HTR-8/SVneo (cell line): ENCODE results near the gene COL7A1.

Experiments used
- DNase-seq: peaks from one replicate; pipeline ENCODE4 v3.0.0; 2011; ENCODE audit warnings: low spot score, mixed read lengths; ENCODE audit not compliant: insufficient read length
- FAIRE-seq: peaks from 2 replicates; lab custom pipeline; 2011; peaks lifted over from hg19 to GRCh38; lab: Jason Lieb, UNC

The COL7A1 gene

DNA sequence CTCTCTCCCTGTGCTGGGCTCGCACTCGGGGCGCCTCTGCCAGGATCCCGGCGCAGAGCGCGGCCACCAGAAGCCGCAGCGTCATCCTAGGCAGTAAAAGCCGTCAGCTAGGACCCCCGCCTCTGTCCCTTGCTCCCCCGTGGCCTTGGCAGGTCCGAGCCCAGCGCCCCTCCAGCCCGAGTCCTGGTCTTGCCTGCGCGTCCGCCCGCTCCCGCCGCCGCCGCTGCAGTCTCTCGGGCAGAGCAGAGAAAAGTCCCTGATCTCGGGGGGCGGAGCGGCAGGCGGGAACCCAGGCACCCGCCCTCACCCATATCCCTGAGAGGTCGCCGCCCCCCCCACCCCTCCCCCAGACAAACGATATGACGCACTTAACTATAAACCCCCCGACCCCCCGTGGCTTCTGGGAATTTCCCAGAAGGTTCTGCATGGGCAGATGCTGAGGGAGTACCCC is at the start of gene COL7A1:
Gene COL7A1, minus strand, starts transcription at position 255 of the 451 bp plus-strand sequence. Its CDS starts 170 bp downstream, at position 85.
- FAIRE-seq (no peak), DNase-seq (no peak)

DNA sequence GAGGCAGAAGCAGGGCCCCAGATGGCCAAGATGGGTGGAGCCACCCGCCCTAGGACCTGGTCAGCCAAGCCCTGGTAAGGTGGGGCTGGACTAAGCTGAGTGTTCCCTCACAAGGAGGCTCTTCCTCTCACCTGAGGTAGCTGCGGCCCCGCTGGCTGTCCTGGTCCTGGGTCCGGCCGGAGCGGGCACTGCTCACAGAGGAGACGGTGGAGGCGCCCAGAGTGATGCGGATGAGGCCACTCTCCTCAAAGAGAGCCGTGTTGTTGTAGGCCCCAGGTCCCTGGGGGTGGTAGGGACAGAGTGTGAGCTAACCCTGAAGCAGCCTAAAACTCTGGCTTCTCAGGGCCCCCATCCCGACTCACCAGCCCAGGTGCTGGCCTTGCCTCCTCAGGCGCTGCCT is 47.5 kb upstream of the COL7A1 start:
- no peak for FAIRE-seq
- DNase-seq, result no peak

DNA sequence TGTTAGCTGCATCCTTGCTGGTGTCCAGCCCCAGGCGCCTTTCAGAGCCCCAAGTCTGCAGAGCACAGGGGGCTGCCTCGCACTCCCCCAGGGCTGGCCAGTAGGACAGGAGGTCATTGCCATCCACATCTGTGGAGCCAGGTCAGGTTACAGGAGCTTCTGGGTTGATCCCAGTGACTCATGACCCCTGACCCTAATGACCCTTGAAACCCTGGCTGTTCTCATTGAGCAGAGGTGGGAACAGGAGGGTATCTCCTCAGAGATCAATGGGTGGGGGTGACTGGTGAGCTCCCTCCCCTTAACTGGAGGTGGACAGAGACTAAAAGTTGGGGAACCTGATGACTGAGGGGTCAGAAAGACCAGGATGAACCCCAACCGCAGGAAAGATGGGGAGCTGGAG is 46.3 kb upstream of the COL7A1 start:
- no peak for DNase-seq
- FAIRE-seq, result no peak

DNA sequence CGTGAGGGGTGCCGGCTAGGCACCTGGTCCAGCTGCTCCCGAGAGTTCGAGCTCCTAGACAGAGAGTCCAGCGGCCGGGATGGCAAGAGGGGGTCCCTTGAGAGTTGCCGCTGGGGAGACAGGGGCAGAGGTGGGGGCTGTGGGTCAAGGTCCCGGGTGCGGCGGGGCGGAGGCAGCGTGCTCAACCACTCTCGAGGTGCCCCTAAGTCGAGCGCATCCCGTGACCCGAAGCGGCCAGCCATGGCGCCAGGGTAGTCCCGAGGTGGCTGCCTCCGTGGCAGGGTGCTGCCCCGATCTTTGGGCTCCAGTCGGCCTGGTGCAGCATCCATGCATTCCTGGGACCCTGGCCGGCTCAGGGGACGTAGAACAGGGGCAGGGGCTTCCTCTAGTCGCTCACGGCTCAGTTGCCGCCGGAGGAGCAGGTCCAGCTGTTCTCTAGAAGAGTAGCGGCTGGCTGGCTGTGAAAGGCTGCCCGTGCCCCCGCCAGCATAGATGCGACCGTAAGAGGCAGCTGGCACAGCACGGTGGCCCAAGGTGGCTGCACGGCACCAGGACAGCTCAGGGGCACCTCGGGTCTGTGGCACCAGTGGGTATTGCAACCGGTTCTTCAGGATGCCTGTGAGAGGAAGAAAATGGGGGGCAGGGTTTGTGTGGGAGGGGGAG is 44.9 kb upstream of the COL7A1 start:
- FAIRE-seq (no peak), DNase-seq (no peak)

DNA sequence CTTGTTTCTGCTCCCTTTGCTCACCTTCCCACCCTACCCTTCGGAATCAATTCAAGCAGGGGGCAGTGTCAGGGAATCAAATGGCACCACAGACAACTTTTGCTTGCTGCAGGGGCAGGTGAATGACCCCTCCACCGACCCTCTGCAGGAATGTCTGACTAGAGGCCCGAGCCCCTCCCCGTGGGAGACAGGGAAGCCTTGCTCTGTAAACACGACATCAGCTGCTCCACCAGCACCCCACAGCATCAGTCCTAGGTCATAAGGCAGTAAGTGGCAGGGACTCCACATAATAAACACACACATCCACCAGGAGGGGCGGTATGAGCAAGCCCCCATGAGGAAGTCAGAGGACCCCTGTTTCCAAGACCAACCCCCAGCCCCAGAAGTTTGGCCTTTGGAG is 42.2 kb upstream of the COL7A1 start:
- DNase-seq (no peak), FAIRE-seq (no peak)

DNA sequence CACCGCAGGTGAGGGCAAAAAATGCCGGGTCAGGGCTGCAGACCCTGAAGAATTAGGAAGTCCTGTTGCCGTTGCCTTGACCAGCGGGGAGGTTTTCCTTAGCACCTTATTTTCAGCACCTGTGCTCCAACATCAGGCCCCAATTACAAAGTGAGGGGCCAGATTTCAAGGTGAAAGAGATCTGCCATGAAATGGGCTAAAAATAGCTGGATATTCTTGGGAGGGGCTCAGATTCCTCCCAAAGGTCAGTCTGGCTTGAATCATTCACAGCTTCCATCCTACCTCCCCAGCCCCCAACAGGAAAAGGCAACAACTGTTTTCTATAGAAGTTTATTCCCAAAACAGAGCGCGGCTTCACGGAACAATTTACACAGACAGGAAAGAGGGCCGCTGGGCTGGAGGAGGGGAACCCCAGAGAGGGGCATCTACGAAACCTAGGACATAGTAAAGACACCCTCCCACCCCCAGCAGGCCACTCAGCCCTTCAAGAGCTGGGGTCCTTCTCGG is 41.1 kb upstream of the COL7A1 start:
- DNase-seq, result no peak
- FAIRE-seq, result no peak

DNA sequence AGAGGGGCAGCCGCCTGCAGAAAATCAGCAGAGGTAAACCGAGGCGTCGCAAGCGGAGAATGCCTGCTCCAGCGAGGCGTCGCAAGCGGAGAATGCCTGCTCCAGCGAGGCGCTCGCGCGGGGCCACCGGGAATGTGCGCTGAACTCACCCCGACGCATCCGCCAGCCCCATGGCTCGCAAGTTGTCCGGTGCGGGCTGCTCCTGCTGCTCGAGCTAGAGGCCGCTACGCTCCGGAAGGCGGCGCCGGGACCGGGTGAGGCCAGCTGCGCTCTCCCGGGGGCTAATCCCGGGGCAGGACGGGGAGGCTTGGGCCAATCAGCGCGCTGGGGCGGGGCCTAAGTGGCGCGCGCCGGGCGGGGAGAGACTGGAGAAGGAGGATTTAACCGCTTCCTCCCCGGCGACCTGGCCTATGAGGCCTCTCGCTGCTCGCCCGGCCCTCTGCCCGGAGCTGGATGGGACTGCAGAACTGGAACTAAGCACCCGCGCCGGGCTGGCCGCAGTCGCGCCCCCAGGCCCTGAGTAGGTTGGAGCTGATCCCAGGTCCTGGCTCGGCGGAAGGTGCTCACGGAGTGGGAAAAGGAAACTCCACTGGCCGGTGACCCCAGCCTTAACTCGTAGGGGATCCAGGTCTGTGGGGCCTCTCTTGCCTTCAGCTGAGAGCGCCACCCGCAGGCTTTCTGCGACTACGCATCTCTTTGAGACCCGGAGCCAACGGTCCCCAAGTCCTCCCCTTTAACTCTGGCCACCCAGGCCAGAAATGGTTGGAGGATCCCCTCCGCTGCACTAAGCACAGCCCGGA is 40.3 kb upstream of the COL7A1 start, which contains the start of gene SLC26A6:
Gene SLC26A6, minus strand, starts transcription at position 240 of the 800 bp plus-strand sequence. Its CDS starts 68 bp downstream, at position 172.
- FAIRE-seq (peak; percentile 93), DNase-seq (peak; percentile 98)

DNA sequence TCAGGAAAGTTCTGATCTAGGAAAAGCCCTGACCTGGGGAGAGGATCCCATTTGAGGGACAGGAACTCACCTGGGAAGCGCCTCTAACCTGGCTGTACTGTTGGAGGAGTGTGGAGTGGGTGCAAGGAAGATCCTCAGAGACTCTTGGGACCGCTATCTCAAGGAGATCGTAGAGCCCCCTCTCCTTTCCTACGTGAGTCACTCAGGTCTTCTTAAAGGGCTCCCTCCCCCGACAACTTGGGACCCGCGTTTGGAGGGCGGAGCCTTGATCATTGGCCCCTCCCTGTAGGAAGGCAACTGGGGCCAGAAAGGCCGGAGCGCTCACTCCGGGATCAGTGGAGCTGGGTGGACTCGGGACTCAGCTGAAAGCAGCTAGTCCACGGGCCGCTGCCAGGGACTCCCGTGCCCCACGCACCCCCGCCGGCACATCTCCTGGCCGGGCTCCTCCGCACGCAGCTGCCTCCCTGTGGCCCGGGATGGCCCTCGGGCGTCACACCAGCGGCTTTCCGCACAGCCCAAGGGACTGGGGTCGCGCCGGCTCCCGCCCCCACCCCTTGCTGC is 39.6 kb upstream of the COL7A1 start:
- DNase-seq (peak; percentile 79), FAIRE-seq (no peak)

DNA sequence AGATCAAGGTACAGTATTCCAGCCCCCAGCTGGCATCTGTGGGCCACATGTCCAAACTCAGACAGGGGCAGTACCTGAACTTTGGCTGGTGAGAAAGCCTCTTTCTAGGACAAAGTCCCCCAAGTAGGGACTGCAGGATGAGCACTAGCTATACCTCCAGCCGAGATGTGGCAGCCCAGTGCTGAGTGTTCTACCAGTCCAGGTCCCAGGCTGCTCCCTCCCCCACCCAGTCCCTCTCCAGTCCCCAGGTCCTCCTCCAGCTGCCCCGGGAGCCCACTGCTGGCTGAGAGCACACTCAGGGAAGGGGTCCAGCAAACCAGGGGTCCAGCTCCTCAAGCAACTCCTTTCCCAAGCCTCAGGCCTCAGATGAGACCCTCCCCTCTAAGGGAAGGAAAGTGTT is 38.6 kb upstream of the COL7A1 start:
- DNase-seq (no peak), FAIRE-seq (no peak)

DNA sequence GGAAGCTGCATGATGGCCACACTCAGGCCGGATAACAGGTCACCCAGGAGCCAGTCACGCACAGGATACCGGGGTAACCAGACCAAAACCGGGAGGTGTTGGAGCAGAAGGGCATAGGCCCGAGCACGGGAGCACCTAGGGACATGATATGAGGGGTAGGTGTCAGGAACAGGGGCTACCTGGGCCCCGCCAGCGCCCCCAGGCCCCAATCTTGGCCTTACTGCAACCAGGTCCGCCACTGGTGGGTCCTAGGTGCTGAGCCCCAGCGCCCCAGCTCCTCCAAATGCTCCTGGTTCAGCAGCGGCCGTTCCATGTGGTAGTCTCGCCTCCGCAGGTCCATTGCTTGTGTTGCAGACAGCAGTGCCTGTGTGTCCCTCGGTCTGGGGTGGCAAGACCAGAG is 38.1 kb upstream of the COL7A1 start:
- DNase-seq (no peak), FAIRE-seq (no peak)

DNA sequence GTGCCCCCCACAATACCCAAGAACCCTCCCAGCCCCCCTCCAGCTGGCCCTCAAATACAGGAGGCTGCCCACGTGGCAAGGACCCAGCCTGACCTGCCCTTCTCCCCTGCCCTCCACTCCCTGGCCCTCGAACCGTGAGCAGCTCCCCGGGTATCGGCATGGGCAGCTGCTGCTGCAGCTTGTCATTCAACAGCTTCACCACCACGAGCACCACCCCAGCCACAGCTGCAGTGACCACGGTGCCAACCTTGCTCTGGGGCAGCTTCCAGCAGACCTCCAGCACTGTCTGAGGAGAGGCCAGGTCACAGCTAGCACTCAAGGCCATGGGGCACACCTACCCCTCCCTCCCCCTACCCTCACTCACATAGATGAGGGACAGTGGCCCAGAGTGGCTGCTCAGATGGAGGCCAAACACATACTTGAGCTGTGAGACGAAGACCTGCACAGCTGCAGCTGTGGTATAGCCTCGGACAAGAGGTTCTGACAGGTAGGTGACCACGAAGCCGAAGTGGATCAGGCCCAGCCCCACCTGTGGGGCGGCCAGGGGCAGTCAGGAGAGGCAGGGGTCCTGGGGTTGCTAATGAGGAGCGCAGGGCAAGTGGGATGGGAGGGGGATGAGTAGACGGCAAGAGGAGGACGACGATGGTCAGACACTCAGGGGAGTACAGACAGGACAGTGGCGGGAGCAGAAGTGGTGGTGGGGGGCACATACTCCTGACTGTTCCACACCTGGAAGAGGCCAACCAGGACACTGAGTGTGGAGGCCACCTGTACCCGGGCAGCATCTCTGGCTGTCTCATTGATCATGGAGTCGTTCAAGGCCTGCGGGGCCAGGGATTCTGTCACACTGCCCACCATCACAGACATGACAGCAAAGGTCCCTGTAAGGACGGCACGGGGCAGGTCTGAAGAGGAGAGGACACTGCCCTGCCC is 36.7 kb upstream of the COL7A1 start:
- no peak for DNase-seq
- FAIRE-seq, result peak; percentile 66

DNA sequence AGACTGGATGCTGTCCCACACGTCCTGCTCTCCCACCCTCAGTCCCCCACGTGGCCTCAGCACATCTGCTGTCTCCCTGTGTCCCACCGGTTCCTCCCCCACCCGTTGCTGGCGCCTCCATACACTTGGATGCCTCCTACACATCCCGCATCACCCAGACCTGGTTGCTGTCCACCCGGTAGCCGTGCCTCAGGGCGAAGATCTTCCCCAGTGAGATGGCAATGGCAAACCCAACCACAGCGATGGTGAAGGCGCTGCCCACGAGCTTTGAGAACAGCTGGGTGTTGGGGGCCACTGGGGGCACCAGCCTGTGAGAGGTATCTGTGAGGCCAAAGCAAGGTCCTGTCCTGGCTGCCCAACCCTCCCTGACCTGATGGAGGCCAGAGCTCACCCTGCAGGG is 35.7 kb upstream of the COL7A1 start:
- FAIRE-seq (peak; percentile 9), DNase-seq (no peak)

DNA sequence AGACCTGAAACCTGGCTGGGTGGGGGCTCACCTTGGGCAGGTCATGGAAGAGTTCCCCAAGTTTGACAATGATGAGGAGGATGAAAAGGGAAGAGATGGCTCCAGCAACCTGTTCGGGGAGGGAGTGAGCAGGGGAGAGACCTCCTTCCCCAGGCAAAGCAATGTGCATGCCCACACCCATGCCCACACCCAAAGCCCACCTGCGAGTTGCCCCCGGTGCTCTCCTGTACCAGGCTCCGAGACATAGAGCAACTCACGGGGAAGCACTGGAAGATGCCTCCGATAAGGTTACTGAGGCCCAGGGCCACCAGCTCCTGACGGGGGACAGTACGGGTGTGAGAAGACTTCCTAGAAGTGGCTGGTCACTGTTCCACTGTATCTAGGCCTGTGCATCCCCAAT is 35.3 kb upstream of the COL7A1 start:
- FAIRE-seq (no peak), DNase-seq (no peak)

DNA sequence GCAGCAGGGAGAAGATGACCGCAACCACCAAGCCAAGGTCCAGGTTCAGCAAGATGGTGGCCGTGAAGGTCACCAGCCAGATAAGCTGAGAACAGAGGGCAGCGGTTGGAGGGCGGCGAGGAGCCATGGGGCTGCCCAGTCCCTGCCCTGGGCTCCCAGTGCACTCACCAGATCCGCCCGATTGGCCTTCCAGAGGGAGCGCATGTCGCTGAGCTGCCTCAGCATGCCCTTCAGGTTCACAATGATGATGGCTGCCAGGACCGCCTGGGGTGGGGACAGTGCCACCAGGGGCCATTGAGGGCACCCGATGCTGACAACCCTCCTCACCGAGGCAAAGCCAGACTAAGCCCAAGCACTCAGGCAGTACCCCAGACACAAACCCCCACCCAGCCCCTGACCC is 34.8 kb upstream of the COL7A1 start:
- DNase-seq (no peak), FAIRE-seq (no peak)

DNA sequence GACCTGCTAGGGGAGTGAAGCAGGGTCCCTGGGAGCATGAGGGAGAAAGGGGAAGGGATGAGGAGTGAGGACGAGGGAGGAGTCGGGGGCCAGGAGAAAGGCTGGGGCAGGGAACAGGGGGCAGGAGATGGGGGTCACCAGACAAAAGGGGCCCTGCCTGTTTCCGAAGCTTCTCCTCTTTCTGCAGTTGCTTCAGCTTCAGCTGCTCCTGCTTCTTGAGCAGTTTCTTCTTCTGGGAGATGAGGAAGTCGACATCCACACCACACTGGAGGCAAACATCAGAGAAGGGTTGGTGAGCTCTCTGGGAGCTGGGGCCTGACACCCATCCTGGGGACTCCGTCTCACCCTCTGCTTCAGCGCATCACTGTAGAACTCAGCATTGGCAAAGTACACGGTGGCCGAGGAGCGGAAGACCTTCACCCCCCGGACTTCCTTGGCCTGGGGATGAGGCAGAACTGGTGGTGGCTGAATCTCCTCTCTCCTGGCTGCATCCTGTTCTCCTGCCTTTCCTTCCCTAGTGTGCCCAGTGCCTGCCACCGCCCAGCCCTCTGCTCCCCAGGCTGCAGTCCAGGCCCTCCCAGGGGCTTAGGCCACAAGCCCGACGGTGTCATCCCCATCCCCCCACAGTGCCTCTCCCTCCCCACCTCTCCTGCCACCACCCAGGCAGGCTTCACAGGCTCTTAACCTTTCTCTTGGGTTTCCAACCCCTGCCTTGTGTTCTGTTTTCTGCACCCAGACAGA is 33.3 kb upstream of the COL7A1 start:
- FAIRE-seq (no peak), DNase-seq (no peak)

DNA sequence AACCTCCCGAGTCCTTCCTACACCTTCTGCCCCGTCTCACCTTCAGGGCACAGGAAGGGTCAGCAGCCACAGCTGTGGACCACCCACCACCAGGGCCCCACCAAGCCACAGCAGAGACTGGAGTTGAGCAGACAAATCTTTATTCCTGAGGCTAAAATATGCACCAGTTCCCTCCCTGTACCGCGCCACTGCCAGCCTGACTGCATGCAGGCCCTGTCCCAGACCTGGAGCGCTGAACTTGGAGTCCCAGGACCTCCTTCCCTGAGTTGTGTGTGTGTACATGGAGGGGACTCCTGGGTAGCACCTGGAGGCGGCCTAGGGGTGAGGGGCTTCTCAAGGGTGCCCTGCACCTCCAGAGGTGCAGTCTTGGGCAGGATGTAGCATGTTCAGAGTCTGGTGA is 30.5 kb upstream of the COL7A1 start:
- DNase-seq (no peak), FAIRE-seq (no peak)

DNA sequence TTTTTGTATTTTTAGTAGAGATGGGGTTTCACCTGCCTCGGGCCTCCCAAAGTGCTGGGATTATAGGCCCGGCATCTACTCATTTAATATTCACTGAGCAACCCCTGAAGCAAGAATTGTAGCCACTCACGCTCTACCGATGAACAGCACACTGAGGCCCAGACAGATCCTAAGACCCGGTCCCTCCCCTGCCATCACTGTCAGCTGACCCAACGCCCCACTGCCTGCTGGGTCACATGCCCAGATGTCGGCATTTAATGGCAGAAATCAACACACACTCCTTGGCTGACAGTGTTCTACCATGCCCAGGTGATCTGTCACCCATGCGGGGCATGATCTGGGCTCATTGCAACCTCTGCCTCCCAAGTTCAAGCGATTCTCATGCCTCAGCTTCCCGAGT is 29.6 kb upstream of the COL7A1 start:
- DNase-seq (no peak), FAIRE-seq (no peak)

DNA sequence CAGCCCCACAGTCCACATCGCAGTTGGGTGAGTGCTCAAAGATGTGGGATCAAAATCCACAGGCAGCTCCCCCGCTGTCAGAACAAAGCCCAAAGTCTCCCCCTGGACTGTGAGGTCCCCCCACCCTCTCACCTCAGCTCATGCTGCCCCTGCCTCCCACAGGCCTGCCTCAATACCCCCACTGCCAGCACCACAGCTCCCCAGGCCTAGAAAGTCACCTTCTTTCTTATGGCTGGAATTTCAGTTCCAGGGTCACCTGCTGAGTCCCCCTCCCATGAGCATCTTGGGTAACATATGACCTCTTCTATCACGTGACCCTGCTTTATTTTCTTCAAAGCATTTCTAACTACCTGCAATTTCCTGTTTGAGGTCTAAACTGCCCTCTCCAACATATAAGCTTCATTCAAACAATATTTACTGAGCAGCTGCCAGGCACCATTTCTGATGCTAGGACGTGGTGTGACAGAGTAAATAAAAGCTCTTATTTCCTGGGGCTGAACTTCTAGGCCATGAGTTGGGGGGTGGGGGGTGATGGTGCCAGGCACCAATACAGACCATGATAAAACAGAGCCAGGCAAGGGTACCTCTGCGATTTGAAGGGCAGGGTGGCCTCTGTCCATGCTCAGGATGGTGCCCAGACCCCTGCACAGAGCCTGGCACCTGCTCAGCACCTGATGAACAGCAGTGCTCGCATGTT is 28.9 kb upstream of the COL7A1 start:
- no peak for DNase-seq
- FAIRE-seq, result no peak

DNA sequence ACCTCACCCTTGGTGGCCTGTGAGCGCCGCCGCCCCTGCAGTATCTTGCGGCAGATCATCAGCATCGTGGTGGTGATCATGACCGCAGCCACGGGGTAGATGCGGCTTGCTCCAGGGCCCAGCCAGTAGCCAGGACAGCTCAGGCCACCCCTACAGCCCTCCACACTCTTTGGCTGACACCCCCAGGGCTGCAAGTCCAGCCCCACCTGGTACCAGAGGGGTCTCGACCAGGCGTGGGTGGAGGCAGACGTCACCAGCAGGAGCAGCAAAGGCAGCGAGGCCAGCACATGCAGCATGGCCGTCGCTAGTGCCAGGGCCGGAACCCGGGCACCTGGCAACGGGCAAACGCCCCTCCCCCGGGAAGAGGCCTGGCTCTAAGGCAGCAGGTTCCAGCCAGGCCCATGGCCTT is 26.3 kb upstream of the COL7A1 start, which contains the start of gene TMEM89:
Gene TMEM89, minus strand, starts transcription at position 309 of the 409 bp plus-strand sequence. Its CDS starts 13 bp downstream, at position 296.
- FAIRE-seq (peak; percentile 16), DNase-seq (no peak)
